GM18526 (cell line): ENCODE measurements around the gene ALDH5A1.

Experiments used
- POLR2A ChIP-seq: IDR thresholded peaks from 3 replicates; pipeline ENCODE4 v1.6.1; 2011; ENCODE audit not compliant: insufficient read length; ENCODE audit errors: extremely low read depth

ALDH5A1 gene

GRCh38 chr6:24476631-24477030 lies 18.1 kb upstream of the ALDH5A1 start:
- no peak for TF ChIP-seq POLR2A

GRCh38 chr6:24477070-24477469 lies 17.7 kb upstream of the ALDH5A1 start:
- no peak for TF ChIP-seq POLR2A

GRCh38 chr6:24478903-24479302 lies 15.9 kb upstream of the ALDH5A1 start:
- TF ChIP-seq POLR2A: no peak

GRCh38 chr6:24480705-24481104 lies 14.1 kb upstream of the ALDH5A1 start:
- no peak for TF ChIP-seq POLR2A

- no peak for TF ChIP-seq POLR2A
These were observed 13.3 kb upstream of the ALDH5A1 start for GRCh38 chr6:24481449-24481848.

GRCh38 chr6:24484657-24485323 lies 10.0 kb upstream of the ALDH5A1 start:
- no peak for TF ChIP-seq POLR2A

- no peak for TF ChIP-seq POLR2A
These were observed 8.7 kb upstream of the ALDH5A1 start for GRCh38 chr6:24486065-24486464.

- TF ChIP-seq POLR2A: no peak
These were observed 5.3 kb upstream of the ALDH5A1 start, which contains the start of gene GPLD1 for GRCh38 chr6:24489470-24489869. TSS of gene GPLD1 (minus strand) at chr6:24489578. CDS start at chr6:24489511, 67 bp downstream.

GRCh38 chr6:24489881-24490280 lies 4.9 kb upstream of the ALDH5A1 start:
- no peak for TF ChIP-seq POLR2A

- no peak for TF ChIP-seq POLR2A
These were observed 3.8 kb upstream of the ALDH5A1 start for GRCh38 chr6:24490948-24491347.

GRCh38 chr6:24492475-24492874 lies 2.3 kb upstream of the ALDH5A1 start:
- TF ChIP-seq POLR2A: no peak

GRCh38 chr6:24493945-24494820 lies 586 bp upstream of the ALDH5A1 start:
- no peak for TF ChIP-seq POLR2A

- TF ChIP-seq POLR2A: no peak
These were observed 2.6 kb downstream of the ALDH5A1 start for GRCh38 chr6:24497254-24497970.

- TF ChIP-seq POLR2A: no peak
These were observed 5.9 kb downstream of the ALDH5A1 start for GRCh38 chr6:24500683-24501082.

GRCh38 chr6:24501374-24501773 lies 6.6 kb downstream of the ALDH5A1 start:
- no peak for TF ChIP-seq POLR2A

- TF ChIP-seq POLR2A: no peak
These were observed 7.1 kb downstream of the ALDH5A1 start for GRCh38 chr6:24501914-24502313.

GRCh38 chr6:24504287-24504648 lies 9.5 kb downstream of the ALDH5A1 start:
- TF ChIP-seq POLR2A: no peak
